Activated naive CD8-positive, alpha-beta T cell (primary cell): ENCODE data around the gene SPRR2F.
"Not testable (repeated sequence)": the region's sequence is repeated elsewhere in the genome, so short reads cannot be mapped to it uniquely, and the experiment has no call there.

Source experiments
- H3K27ac Mint-ChIP-seq: one replicate; pipeline ENCODE4 v1.8.0; 2021; ENCODE audit warnings: mixed read lengths
- H3K27me3 Mint-ChIP-seq: one replicate; pipeline ENCODE4 v1.8.0; 2021; ENCODE audit warnings: mixed read lengths
- H3K36me3 Mint-ChIP-seq: one replicate; pipeline ENCODE4 v1.8.0; 2021; ENCODE audit warnings: mixed read lengths
- H3K4me1 Mint-ChIP-seq: one replicate; pipeline ENCODE4 v1.8.0; 2021; ENCODE audit warnings: low read depth, mixed read lengths
- H3K4me3 Mint-ChIP-seq: one replicate; pipeline ENCODE4 v1.8.0; 2021; ENCODE audit warnings: mild to moderate bottlenecking, mixed read lengths
- H3K9me3 Mint-ChIP-seq: one replicate; pipeline ENCODE4 v1.8.0; 2021; ENCODE audit warnings: low read depth, mixed read lengths

Gene SPRR2F

GRCh38 chr1:153112454-153112853 is 862 bp downstream of the SPRR2F start:
- not testable (repeated sequence) for H3K4me3 Mint-ChIP-seq, H3K27me3 Mint-ChIP-seq, H3K36me3 Mint-ChIP-seq, H3K9me3 Mint-ChIP-seq, H3K4me1 Mint-ChIP-seq, H3K27ac Mint-ChIP-seq

- Mint-ChIP-seq H3K9me3 (peaks cover 7% of the 10 kb centered on the region), H3K27me3 (peaks cover 16% of the 10 kb centered on the region), H3K27ac (no peak overlapping the region), H3K4me1 (no peaks in the 10 kb centered on the region), H3K36me3 (no peaks in the 10 kb centered on the region), H3K4me3 (no peak overlapping the region)
These were observed 13.1 kb downstream of the SPRR2F start for GRCh38 chr1:153100245-153100644.

GRCh38 chr1:153099461-153100045 is 13.8 kb downstream of the SPRR2F start:
- Mint-ChIP-seq H3K27me3 (peaks cover 16% of the 10 kb centered on the region), H3K4me1 (no peaks in the 10 kb centered on the region)

GRCh38 chr1:153095764-153096163 is 17.6 kb downstream of the SPRR2F start:
- peaks cover 11% of the 10 kb centered on the region for H3K27me3 Mint-ChIP-seq

More at GRCh38 chr1:153099461-153100045, 13.8 kb downstream of the SPRR2F start:
- Mint-ChIP-seq H3K36me3 (no peaks in the 10 kb centered on the region), H3K4me3 (no peak overlapping the region), H3K27ac (no peak overlapping the region), H3K9me3 (peaks cover 6% of the 10 kb centered on the region)

GRCh38 chr1:153094426-153094825 is 18.9 kb downstream of the SPRR2F start, which contains the start of gene SPRR2E:
Gene SPRR2E, minus strand, starts transcription at chr1:153094526. Its CDS starts 775 bp downstream, at chr1:153093751.
- peaks cover 9% of the 10 kb centered on the region for H3K27me3 Mint-ChIP-seq
- H3K4me1 Mint-ChIP-seq: no peaks in the 10 kb centered on the region
- no peaks in the 10 kb centered on the region for H3K36me3 Mint-ChIP-seq
- no peak within 1 kb of the TSS for H3K27ac Mint-ChIP-seq
- no peaks in the 10 kb centered on the region for H3K9me3 Mint-ChIP-seq
- no peak within 1 kb of the TSS for H3K4me3 Mint-ChIP-seq

More at GRCh38 chr1:153095764-153096163, 17.6 kb downstream of the SPRR2F start:
- H3K27ac Mint-ChIP-seq: no peak overlapping the region
- H3K4me3 Mint-ChIP-seq: no peak overlapping the region
- H3K9me3 Mint-ChIP-seq: no peaks in the 10 kb centered on the region
- no peaks in the 10 kb centered on the region for H3K36me3 Mint-ChIP-seq
- no peaks in the 10 kb centered on the region for H3K4me1 Mint-ChIP-seq

- H3K36me3 Mint-ChIP-seq: no peaks in the 10 kb centered on the region
- H3K9me3 Mint-ChIP-seq: no peaks in the 10 kb centered on the region
- H3K4me1 Mint-ChIP-seq: no peaks in the 10 kb centered on the region
- H3K27me3 Mint-ChIP-seq: peaks cover 12% of the 10 kb centered on the region
- no peak overlapping the region for H3K4me3 Mint-ChIP-seq
- no peak overlapping the region for H3K27ac Mint-ChIP-seq
These were observed 25.7 kb downstream of the SPRR2F start for GRCh38 chr1:153087652-153088051.

- Mint-ChIP-seq H3K4me1 (no peaks in the 10 kb centered on the region), H3K9me3 (peaks cover 5% of the 10 kb centered on the region), H3K27me3 (peaks cover 23% of the 10 kb centered on the region), H3K4me3 (no peak overlapping the region), H3K27ac (no peak overlapping the region), H3K36me3 (peaks cover 4% of the 10 kb centered on the region)
These were observed 31.6 kb downstream of the SPRR2F start for GRCh38 chr1:153081736-153082135.

- no peak overlapping the region for H3K27ac Mint-ChIP-seq
- H3K4me3 Mint-ChIP-seq: no peak overlapping the region
- H3K4me1 Mint-ChIP-seq: no peaks in the 10 kb centered on the region
- no peaks in the 10 kb centered on the region for H3K9me3 Mint-ChIP-seq
- no peaks in the 10 kb centered on the region for H3K36me3 Mint-ChIP-seq
- H3K27me3 Mint-ChIP-seq: peaks cover 13% of the 10 kb centered on the region
These were observed 40.2 kb downstream of the SPRR2F start for GRCh38 chr1:153072806-153073726.

- no peaks in the 10 kb centered on the region for H3K36me3 Mint-ChIP-seq
- no peaks in the 10 kb centered on the region for H3K9me3 Mint-ChIP-seq
- no peaks in the 10 kb centered on the region for H3K4me1 Mint-ChIP-seq
- no peak within 1 kb of the TSS for H3K4me3 Mint-ChIP-seq
- H3K27ac Mint-ChIP-seq: no peak within 1 kb of the TSS
- peaks cover 12% of the 10 kb centered on the region for H3K27me3 Mint-ChIP-seq
These were observed 41.8 kb downstream of the SPRR2F start, which contains the start of gene SPRR2B for GRCh38 chr1:153071511-153071910. Gene SPRR2B, minus strand, starts transcription at chr1:153071611. Its CDS starts 772 bp downstream, at chr1:153070839.

- H3K27ac Mint-ChIP-seq: no peak overlapping the region
- H3K27me3 Mint-ChIP-seq: peaks cover 12% of the 10 kb centered on the region
- no peaks in the 10 kb centered on the region for H3K36me3 Mint-ChIP-seq
- no peaks in the 10 kb centered on the region for H3K4me1 Mint-ChIP-seq
- H3K4me3 Mint-ChIP-seq: no peak overlapping the region
- H3K9me3 Mint-ChIP-seq: no peaks in the 10 kb centered on the region
These were observed 43.1 kb downstream of the SPRR2F start for GRCh38 chr1:153070243-153070642.
